HG03064 (cell line): ENCODE data around the gene ECPAS.
"Not testable (repeated sequence)": the region's sequence is repeated elsewhere in the genome, so short reads cannot be mapped to it uniquely, and the experiment has no call there.

ENCODE experiments used
- ATAC-seq: cut with Tn5 transposase; IDR thresholded peaks from one replicate; pipeline ENCODE4 v1.9.1; 2021; ENCODE audit warnings: low read depth; ENCODE audit not compliant: unreplicated experiment

ECPAS gene

GRCh38 chr9:111481885-111482636 is 2.1 kb downstream of the ECPAS start:
- no peak for ATAC-seq

- ATAC-seq = no peak
Observed at GRCh38 chr9:111477677-111478076, 6.5 kb downstream of the ECPAS start.

- no peak for ATAC-seq
Observed at GRCh38 chr9:111475195-111475594, 9.0 kb downstream of the ECPAS start.

GRCh38 chr9:111474385-111474784 is 9.8 kb downstream of the ECPAS start:
- no peak for ATAC-seq

GRCh38 chr9:111467778-111468367 is 16.3 kb downstream of the ECPAS start:
- no peak for ATAC-seq

- ATAC-seq = no peak
Observed at GRCh38 chr9:111463048-111463447, 21.1 kb downstream of the ECPAS start.

GRCh38 chr9:111458139-111459009 is 25.8 kb downstream of the ECPAS start:
- no peak for ATAC-seq

GRCh38 chr9:111456529-111456928 is 27.7 kb downstream of the ECPAS start:
- no peak for ATAC-seq

- no peak for ATAC-seq
Observed at GRCh38 chr9:111455638-111456037, 28.5 kb downstream of the ECPAS start.

- no peak for ATAC-seq
Observed at GRCh38 chr9:111454751-111455150, 29.4 kb downstream of the ECPAS start.

GRCh38 chr9:111451570-111451969 is 32.6 kb downstream of the ECPAS start:
- ATAC-seq = no peak

GRCh38 chr9:111450124-111450523 is 34.1 kb downstream of the ECPAS start:
- no peak for ATAC-seq

GRCh38 chr9:111449705-111450104 is 34.5 kb downstream of the ECPAS start:
- no peak for ATAC-seq

GRCh38 chr9:111445799-111446198 is 38.4 kb downstream of the ECPAS start:
- not testable (repeated sequence) for ATAC-seq

GRCh38 chr9:111443454-111443853 is 40.7 kb downstream of the ECPAS start:
- ATAC-seq = no peak

GRCh38 chr9:111442360-111443027 is 41.7 kb downstream of the ECPAS start:
- ATAC-seq = no peak

GRCh38 chr9:111440226-111440625 is 44.0 kb downstream of the ECPAS start:
- ATAC-seq = no peak

- no peak for ATAC-seq
Observed at GRCh38 chr9:111438541-111439235, 45.5 kb downstream of the ECPAS start.

GRCh38 chr9:111436571-111436970 is 47.6 kb downstream of the ECPAS start:
- no peak for ATAC-seq

- ATAC-seq = no peak
Observed at GRCh38 chr9:111433082-111433481, 51.1 kb downstream of the ECPAS start.
